Stomach (tissue), 4 donors: ENCODE measurements around the gene UBE2D2.
"Not testable (repeated sequence)": the region's sequence is repeated elsewhere in the genome, so short reads cannot be mapped to it uniquely, and the experiment has no call there.

ENCODE experiments used
- CTCF ChIP-seq, 7 experiments: fragments of 450-650 bp in 4 of 7; fragments of 200-600 bp in 3 of 7; sonication (generic) in 3 of 7; IDR thresholded peaks; one replicate each; pipeline ENCODE4 v1.5.1; 2016 to 2019; ENCODE audit warnings: antibody characterized with exemption in 7 of 7, control low read depth in 2 of 7, mild to moderate bottlenecking in 1 of 7
- EP300 ChIP-seq: sonication (generic); formaldehyde crosslinking; IDR thresholded peaks from one replicate; pipeline ENCODE4 v1.6.1; 2017; ENCODE audit warnings: antibody characterized with exemption
- POLR2A ChIP-seq, 4 donors: fragments of 450-650 bp; IDR thresholded peaks; one replicate each; pipeline ENCODE4 v1.6.1; 2016; ENCODE audit warnings: antibody characterized with exemption in 4 of 4, control low read depth in 2 of 4, mild to moderate bottlenecking in 1 of 4, moderate library complexity in 1 of 4
- POLR2AphosphoS5 ChIP-seq, 3 donors: sonication (generic); formaldehyde crosslinking; IDR thresholded peaks; one replicate each; pipeline ENCODE4 v1.6.1; 2016; ENCODE audit warnings: antibody characterized with exemption in 3 of 3

GRCh38 chr5:139528695-139529094, 32.4 kb upstream of the UBE2D2 start:
- TF ChIP-seq CTCF (IDR thresholded peaks at IDR 0.05); POLR2A (IDR thresholded peaks at IDR 0.05); POLR2AphosphoS5 (IDR thresholded peaks at IDR 0.05); EP300: not testable (repeated sequence)
